Caco-2 (cell line): ENCODE measurements around the gene GZMM. TPM values are rescaled to one million over a fixed set of nuclear protein-coding genes. Genes with fewer than 3 reads are reported as not detected.

Source experiments
- BruUV-seq: library from RNA; stranded (reverse); fragments of 400-500 nt; replicated peaks from 2 replicates; lab custom pipeline; 2021; lab: Mats Ljungman, UMichigan
- CTCF ChIA-PET: fragments of 300-600 bp; sonication (Branson Sonifier 250); formaldehyde crosslinking; loops from one replicate; lab custom pipeline; 2022; ENCODE audit warnings: antibody characterized with exemption; lab: Charles Lee
- POLR2A ChIA-PET: fragments of 300-600 bp; sonication (Branson Sonifier 250); formaldehyde crosslinking; loops from one replicate; lab custom pipeline; 2022; ENCODE audit warnings: antibody characterized with exemption; lab: Charles Lee
- DNase-seq, 2 experiments: peaks; one replicate each; pipeline versions ENCODE4 v3.0.0 to v3.0.0-alpha.2; 2020 to 2022
- H3K27me3 ChIP-seq: replicated peaks from 2 replicates; pipeline ENCODE4 v1.6.0; 2011; ENCODE audit warnings: low read length; ENCODE audit not compliant: control insufficient read depth, insufficient read depth
- H3K36me3 ChIP-seq: 2 replicates; pipeline ENCODE4 v1.5.1; 2011; ENCODE audit warnings: low read length; ENCODE audit not compliant: control insufficient read depth, insufficient read depth
- H3K4me1 ChIP-seq: fragments of 250-450 bp; sonication (Bioruptor Pico); 2 replicates; pipeline ENCODE4 v1.5.1; 2020; ENCODE audit warnings: mild to moderate bottlenecking
- H3K4me3 ChIP-seq: 2 replicates; pipeline ENCODE4 v1.5.1; 2011; ENCODE audit warnings: low read depth, mild to moderate bottlenecking, control low read depth, low read length
- H3K9me3 ChIP-seq: fragments of 250-450 bp; sonication (Bioruptor Pico); 2 replicates; pipeline ENCODE4 v1.5.1; 2020; ENCODE audit warnings: mild to moderate bottlenecking, moderate library complexity
- H3K27ac Mint-ChIP-seq: one replicate; pipeline ENCODE4 v1.8.0; 2022; ENCODE audit warnings: mixed read lengths; ENCODE audit not compliant: unreplicated experiment
- H3K27me3 Mint-ChIP-seq: one replicate; pipeline ENCODE4 v1.8.0; 2022; ENCODE audit warnings: mixed read lengths; ENCODE audit not compliant: insufficient read depth, unreplicated experiment
- H3K36me3 Mint-ChIP-seq: one replicate; pipeline ENCODE4 v1.8.0; 2022; ENCODE audit warnings: mild to moderate bottlenecking, mixed read lengths; ENCODE audit not compliant: insufficient read depth, unreplicated experiment
- H3K4me1 Mint-ChIP-seq: one replicate; pipeline ENCODE4 v1.8.0; 2022; ENCODE audit warnings: low read depth, mixed read lengths; ENCODE audit not compliant: unreplicated experiment
- H3K4me3 Mint-ChIP-seq: one replicate; pipeline ENCODE4 v1.8.0; 2022; ENCODE audit warnings: mild to moderate bottlenecking, moderate library complexity, mixed read lengths; ENCODE audit not compliant: unreplicated experiment
- H3K9me3 Mint-ChIP-seq: one replicate; pipeline ENCODE4 v1.8.0; 2022; ENCODE audit warnings: mixed read lengths; ENCODE audit not compliant: unreplicated experiment
- intact Hi-C: fragments of 100-400 bp; cut with micrococcal nuclease; formaldehyde crosslinking; loops from one replicate; pipeline ENCODE4 v1.10.0; 2022; ENCODE audit not compliant: unreplicated experiment
- total RNA-seq: library from RNA; stranded (reverse); gene quantifications from 2 replicates; pipeline ENCODE4 v1.2.3, GENCODE V29; 2022
- TF ChIP-seq, protein P1 (sequence below), 2 experiments: fragments of 200-600 bp in 1 of 2; IDR thresholded peaks; 1 replicate in 1 of 2; 2 replicates in 1 of 2; pipeline versions ENCODE4 v1.5.1 to v1.8.0; 2011 to 2022; ENCODE audit warnings: antibody characterized with exemption in 1 of 2, control low read depth in 1 of 2, inconsistent platforms in 1 of 2, low read depth in 1 of 2, low read length in 1 of 2, mild to moderate bottlenecking in 1 of 2, moderate library complexity in 1 of 2; ENCODE audit not compliant: insufficient read depth in 1 of 2, severe bottlenecking in 1 of 2, unreplicated experiment in 1 of 2

GZMM gene
- total RNA-seq, 1 experiment from 2014 or later: not detected

DNA sequence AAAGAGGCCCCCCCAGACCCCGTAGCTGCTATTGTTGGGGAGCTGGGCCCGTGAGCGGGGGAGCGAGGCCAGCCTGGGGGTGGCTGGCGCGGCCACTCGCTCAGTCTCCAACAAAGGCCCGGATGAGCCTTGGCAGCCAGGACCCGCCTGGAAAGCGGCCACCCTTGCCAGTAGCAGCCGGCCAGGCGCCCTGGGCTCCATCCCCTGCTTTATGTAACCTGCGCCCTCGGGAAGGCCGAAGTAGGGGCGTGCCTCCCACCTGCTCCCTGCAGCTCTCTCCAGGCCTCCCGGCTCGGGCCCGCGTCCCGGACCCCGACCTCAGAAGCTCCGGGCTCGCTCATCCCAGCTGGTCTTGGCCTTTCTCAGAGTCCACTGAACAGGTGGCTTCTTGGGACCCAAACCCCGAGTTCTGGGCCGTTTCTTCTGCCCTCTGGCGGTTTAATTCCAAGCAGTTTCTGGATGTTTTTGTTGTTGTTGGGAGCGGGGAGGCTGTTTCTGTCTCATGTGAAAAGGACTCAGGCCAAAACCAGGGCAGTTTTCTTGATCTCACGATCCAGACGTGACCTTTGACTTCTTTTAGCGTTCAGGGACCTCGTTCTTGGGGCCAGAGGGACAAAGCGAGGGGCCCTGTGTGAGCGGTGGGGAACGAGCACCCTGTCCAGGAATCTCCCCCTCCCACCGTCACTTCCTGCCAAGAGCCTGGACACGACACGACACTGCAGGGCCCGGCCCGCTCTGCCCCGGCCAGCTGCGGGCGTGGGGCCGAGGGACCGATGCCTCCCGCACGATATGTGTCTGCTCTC is 11.1 kb upstream of the GZMM start:
- Histone ChIP-seq H3K4me3 (peak overlapping the region; percentile 94), H3K36me3 (peaks cover 1% of the 10 kb centered on the region; the same call in 1 of the 2 replicates), H3K9me3 (no peaks in the 10 kb centered on the region), H3K27me3 (no peaks in the 10 kb centered on the region), H3K4me1 (peaks cover 29% of the 10 kb centered on the region)
- no TSS peak for BruUV-seq
- TF ChIP-seq, protein P1, sequence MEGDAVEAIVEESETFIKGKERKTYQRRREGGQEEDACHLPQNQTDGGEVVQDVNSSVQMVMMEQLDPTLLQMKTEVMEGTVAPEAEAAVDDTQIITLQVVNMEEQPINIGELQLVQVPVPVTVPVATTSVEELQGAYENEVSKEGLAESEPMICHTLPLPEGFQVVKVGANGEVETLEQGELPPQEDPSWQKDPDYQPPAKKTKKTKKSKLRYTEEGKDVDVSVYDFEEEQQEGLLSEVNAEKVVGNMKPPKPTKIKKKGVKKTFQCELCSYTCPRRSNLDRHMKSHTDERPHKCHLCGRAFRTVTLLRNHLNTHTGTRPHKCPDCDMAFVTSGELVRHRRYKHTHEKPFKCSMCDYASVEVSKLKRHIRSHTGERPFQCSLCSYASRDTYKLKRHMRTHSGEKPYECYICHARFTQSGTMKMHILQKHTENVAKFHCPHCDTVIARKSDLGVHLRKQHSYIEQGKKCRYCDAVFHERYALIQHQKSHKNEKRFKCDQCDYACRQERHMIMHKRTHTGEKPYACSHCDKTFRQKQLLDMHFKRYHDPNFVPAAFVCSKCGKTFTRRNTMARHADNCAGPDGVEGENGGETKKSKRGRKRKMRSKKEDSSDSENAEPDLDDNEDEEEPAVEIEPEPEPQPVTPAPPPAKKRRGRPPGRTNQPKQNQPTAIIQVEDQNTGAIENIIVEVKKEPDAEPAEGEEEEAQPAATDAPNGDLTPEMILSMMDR (IDR thresholded peaks at IDR 0.05; ENCODE audit: insufficient read depth in 1 of 2, low read depth in 1 of 2, low read length in 1 of 2, severe bottlenecking in 1 of 2, unreplicated experiment in 1 of 2): peak; percentile 33 to 34
- peak; percentile 59 to 60 for DNase-seq
- H3K27ac Mint-ChIP-seq: peak overlapping the region; percentile 72
- H3K4me3 Mint-ChIP-seq: peak overlapping the region; percentile 82
- no peaks in the 10 kb centered on the region for H3K27me3 Mint-ChIP-seq
- peaks cover 6% of the 10 kb centered on the region for H3K4me1 Mint-ChIP-seq
- ChIA-PET CTCF (interaction anchor here (0.9 to 3.1 kb wide), 5 partner anchors 22 to 148 kb away, joined by 3 to 28 read pairs (median 3); no protein-coding TSS in a partner anchor), POLR2A (interaction anchor here (0.5 to 1.7 kb wide), 4 partner anchors 9 to 49 kb away, joined by 3 to 9 read pairs (median 4); partner anchors contain the start of gene TPGS1)
- peaks cover 21% of the 10 kb centered on the region for H3K36me3 Mint-ChIP-seq
- no peaks in the 10 kb centered on the region for H3K9me3 Mint-ChIP-seq
- intact Hi-C loops: loop anchor here (2.0 to 5.0 kb wide), 2 partner anchors 26 to 40 kb away; partner anchors contain the start of genes BSG and TPGS1

DNA sequence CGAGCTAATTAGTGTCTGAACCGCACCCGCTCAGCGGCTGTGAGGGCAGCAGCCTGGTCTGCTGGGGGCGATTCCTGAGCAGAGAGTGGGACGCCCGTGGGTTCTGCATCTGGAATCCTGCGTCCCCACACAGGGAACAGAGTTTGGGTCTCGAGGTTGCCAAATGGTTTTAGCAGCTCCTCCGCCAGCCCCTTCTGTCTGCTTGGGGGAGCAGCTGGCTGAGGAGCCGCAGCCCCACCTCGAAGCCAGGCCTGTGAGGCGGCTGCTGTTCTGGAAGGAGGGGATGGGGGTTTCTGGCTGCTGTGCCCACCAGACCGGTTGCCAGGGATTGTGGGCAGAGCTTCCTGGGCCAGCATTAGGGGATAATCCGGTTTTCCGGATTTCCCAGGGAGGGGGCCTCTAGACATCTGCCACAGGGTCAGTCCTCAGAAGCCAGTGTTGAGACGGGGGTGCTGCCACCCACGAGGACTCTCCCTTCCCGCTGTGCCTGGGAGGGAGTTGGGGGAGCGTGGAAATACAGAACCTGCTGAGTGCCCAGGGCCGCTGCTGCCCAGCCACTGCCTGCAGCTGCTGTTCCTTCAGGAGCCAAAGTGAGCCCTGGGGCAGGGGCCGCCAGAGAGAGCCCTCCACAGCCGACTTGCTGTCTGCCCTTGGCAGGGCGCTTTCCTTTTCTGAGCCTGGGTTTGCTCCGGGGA is 10.3 kb upstream of the GZMM start:
- no peak for DNase-seq
- Mint-ChIP-seq H3K36me3 (peaks cover 29% of the 10 kb centered on the region), H3K4me3 (peak overlapping the region; percentile 82), H3K27ac (peak overlapping the region; percentile 72), H3K9me3 (no peaks in the 10 kb centered on the region), H3K4me1 (peaks cover 1% of the 10 kb centered on the region), H3K27me3 (no peaks in the 10 kb centered on the region)
- BruUV-seq: TSS peak; percentile 36
- no peaks in the 10 kb centered on the region for H3K27me3 ChIP-seq
- peak overlapping the region; percentile 94 for H3K4me3 ChIP-seq
- peaks cover 1% of the 10 kb centered on the region; the same call in 1 of the 2 replicates for H3K36me3 ChIP-seq
- POLR2A ChIA-PET: interaction anchor here (0.5 to 1.7 kb wide), 3 partner anchors 8 to 50 kb away, joined by 3 to 9 read pairs (median 3); partner anchors contain the start of gene TPGS1
- intact Hi-C loops: loop anchor here (2.0 to 5.0 kb wide), 2 partner anchors 27 to 39 kb away; partner anchors contain the start of genes BSG and TPGS1
- TF ChIP-seq, protein P1 (IDR thresholded peaks at IDR 0.05; ENCODE audit: insufficient read depth in 1 of 2, low read depth in 1 of 2, low read length in 1 of 2, severe bottlenecking in 1 of 2, unreplicated experiment in 1 of 2): no peak
- CTCF ChIA-PET: interaction anchor here (3.1 kb wide), 1 partner anchor 27 kb away, joined by 28 read pairs; no protein-coding TSS in a partner anchor
- peaks cover 22% of the 10 kb centered on the region for H3K4me1 ChIP-seq
- no peaks in the 10 kb centered on the region for H3K9me3 ChIP-seq

DNA sequence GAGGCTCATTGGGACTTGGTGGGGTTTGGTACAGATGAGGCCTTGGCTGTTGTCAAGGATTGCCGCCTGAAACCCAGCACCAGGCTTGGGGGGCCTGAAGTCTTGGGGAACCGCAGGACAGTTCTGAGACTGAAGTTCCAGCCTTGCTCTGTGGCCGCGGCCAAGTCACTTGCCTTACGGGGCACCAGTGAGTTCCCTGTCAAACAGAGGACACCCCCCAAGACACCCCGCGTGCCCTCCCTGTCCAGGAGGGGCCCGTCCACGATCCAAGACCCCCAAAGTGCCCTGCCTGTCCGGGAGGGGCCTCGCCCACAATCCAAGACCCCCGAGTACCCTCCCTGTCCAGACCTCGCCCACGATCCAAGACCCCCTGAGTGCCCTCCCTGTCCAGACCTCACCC is 9.8 kb upstream of the GZMM start:
- H3K36me3 ChIP-seq: peaks cover 1% of the 10 kb centered on the region; the same call in 1 of the 2 replicates
- no peak overlapping the region for H3K27ac Mint-ChIP-seq
- H3K4me3 Mint-ChIP-seq: peak overlapping the region; percentile 82
- BruUV-seq: no TSS peak
- no peaks in the 10 kb centered on the region for H3K27me3 ChIP-seq
- POLR2A ChIA-PET: no interaction called here
- TF ChIP-seq, protein P1 (IDR thresholded peaks at IDR 0.05; ENCODE audit: insufficient read depth in 1 of 2, low read depth in 1 of 2, low read length in 1 of 2, severe bottlenecking in 1 of 2, unreplicated experiment in 1 of 2): peak in 1 of 2 experiments; percentile 16
- peaks cover 34% of the 10 kb centered on the region for H3K36me3 Mint-ChIP-seq
- intact Hi-C loops: loop anchor here (5.0 kb wide), 1 partner anchor 38 kb away; the partner anchor contains the start of gene BSG
- no peaks in the 10 kb centered on the region for H3K4me1 Mint-ChIP-seq
- no peaks in the 10 kb centered on the region for H3K9me3 Mint-ChIP-seq
- CTCF ChIA-PET: no interaction called here
- no peak for DNase-seq
- peaks cover 19% of the 10 kb centered on the region for H3K4me1 ChIP-seq
- no peak overlapping the region; the same call in 1 of the 2 replicates for H3K4me3 ChIP-seq
- H3K9me3 ChIP-seq: no peaks in the 10 kb centered on the region
- H3K27me3 Mint-ChIP-seq: no peaks in the 10 kb centered on the region
